GM20431 (cell line): Measurements from ENCODE around the gene NBEA.
"Not testable (repeated sequence)": the region's sequence is repeated elsewhere in the genome, so short reads cannot be mapped to it uniquely, and the experiment has no call there.

ENCODE experiments used
- in situ Hi-C: fragments of 300-500 bp; cut with MseI, MboI; formaldehyde crosslinking; loops from one replicate; pipeline ENCODE4 v1.15.0; 2020; ENCODE audit warnings: low sequenced_read_pairs; ENCODE audit not compliant: unreplicated experiment

Gene NBEA

DNA sequence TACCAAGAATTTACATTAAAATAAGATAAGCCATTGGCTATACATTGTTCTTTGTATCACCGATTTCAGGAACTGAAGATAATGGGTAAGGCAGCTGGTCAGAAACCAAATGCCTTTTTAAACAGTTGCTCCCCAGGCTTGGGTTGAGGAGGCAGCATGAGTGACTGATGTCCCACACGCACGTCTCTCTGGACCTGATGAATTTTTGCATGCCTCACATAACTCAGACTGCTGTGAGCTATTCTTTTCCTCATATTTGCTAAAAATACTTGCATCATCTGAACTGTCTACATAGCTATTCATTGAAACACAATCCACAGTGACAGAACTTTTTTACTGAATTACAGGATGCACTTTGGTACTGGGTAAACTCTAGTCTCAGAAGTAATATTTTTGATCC, 658.1 kb downstream of the NBEA start:
- in situ Hi-C loops, result no loop called here

DNA sequence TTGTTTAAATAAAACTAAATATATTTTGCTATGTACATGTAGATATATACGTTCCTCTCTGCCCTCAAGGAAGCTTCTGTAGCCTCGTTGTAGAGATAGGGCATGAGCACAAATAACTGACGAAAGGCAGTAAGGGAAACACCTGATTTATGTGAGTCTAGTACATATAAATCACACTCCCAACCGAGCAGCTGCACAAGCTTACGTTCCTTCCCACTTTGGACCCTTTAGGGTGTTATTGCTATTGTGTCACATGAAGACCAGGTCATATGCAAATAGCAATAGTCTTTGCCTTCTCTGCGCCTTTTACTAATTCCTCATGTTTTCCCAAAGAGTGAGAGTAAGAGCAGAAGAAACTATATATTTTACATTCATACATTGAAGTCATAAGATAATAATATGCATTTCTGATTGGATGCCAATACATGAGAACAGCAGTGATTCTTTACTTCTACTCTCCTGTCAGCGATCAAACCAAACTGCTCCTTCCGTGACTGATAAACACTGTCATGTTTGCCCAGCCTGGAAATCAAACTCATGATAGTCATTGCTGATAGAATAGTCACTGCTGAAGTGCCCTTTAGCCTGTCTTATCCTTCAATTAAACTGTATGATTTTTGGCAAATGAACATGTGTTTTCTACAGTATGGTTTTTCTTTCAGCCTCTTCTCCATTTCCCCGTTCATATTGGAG, 661.7 kb downstream of the NBEA start:
- in situ Hi-C loops, result no loop called here

DNA sequence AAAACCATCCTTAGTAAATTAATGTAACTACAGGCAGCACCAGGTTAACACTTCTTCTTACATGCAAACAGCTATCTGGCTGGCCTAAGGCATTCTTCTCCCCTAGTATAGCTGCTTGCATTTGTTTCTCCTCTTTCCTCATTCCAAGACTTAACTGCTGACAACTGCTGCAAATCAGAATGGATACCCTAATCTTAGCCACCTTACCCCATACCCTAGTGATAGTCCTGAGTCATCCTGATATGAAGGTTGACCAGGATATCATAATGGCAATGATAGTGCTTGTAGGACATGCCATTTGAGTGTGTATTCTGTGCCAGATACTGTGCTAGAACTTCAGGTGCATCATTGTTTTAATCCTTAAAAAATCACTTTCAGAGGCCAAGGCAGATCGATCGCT, 672.6 kb downstream of the NBEA start:
- in situ Hi-C loops, result no loop called here

DNA sequence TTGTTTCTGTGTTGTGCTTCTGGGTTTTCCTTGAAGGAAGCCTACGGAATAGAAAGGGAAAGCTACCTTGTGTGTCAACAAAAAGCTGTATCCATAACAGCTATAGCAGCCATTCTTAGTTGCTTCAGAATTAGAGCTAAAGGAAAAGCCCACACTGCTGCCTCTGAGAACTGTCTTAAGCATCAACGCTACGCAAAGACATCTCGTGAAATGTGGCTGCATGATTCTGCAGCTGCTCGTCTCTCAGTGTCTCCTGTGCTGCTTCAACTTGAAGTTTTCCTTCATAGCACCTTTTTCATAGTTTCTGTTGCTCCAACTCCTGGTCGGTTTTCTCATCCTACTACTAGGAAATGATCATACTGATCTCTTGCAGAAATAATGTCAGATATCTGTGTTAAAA, 675.4 kb downstream of the NBEA start:
- in situ Hi-C loops, result no loop called here

DNA sequence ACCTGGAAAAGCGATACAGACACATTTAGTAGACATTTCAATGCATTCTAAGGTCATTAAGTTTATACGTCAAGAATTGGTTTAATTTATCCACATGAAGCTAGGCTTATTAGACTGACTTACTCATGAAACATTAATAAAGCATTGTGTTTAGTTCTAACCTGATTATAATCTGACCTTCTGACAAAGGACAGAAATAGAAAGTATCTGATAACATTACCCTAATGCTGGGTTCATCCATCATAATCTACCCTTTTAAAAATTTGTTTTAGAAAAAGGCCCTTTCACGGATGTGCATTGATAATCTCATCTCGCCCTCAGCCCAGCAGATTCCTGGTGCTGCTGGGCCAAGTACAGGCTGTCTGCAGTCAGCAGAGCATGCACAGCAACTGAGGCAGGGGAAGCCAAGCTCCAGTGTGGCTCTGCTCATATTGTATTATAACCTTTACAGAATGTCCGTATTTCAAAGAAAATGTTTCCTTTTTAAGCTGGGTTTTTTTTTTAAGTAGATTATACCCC, 676.6 kb downstream of the NBEA start:
- in situ Hi-C loops, result no loop called here

DNA sequence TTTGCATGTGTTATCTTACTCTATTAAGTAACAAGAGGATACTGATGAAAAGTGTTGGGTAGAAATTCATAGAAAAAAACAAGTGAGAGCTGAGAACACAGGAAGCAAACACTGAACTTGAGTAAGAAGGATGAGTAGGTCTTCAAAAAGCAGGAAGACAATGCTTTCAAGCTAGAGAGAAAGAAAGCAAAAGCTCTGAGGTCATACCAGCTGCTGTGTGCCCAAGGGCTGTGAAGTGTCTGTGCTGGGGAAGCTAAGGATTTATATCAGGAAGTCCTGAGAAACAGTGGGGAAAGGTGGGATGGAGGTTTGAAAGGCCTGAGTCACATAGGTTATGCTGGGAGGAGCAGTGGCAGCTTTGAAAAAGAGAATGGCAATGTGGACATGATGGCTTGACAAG, 679.9 kb downstream of the NBEA start:
- in situ Hi-C loops, result no loop called here

DNA sequence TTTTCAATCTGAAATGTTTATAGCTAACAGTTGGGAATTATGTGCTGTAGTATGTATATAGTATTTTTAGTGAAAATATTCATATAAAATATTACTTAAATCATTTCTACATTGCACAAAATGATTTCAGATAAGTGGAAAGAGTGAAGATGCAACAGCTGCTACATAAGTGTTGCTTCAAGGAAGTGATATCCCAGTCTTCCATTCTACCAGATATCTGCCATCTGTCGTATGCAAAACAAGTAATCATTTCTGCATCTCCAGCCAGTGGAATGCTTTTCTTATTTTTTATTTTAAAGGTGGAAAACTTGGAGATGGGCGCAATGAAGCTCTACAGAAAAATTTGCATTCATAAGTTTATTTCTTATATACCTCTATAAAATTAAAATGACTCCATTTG, 687.0 kb downstream of the NBEA start:
- in situ Hi-C loops, result no loop called here

DNA sequence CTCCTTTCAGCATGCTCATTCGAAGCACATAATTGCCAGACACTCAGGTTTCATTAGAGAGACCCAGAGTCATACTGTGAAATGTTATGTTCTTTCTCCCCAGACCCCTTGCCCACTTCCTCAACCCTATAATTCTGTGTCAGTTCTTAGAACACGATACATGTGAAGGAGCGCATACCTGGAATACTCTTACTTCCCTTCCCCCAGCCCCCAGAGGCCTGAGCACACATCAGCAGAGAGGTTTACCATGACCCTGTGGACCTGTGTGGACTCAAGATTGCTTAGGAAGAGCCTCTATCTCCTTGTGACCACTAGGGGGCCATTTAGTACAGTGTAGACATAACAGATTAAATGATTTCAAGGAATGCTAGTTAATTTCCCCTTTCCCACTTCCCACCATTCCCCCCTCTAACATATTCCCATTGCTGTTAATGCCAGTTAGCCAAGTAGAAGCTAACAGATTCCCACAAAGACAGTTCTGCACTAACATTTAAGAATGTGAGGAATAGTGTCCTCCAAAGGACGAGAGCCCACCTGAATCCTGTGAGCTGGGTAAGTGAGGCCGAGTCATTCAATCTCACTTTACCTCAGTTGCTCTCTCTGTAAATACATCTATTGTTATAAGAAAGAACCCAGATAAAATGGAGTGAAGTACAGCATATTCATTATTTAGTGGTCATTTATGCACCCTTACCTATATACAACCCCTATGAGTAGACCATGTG, 688.6 kb downstream of the NBEA start:
- in situ Hi-C loops, result no loop called here

DNA sequence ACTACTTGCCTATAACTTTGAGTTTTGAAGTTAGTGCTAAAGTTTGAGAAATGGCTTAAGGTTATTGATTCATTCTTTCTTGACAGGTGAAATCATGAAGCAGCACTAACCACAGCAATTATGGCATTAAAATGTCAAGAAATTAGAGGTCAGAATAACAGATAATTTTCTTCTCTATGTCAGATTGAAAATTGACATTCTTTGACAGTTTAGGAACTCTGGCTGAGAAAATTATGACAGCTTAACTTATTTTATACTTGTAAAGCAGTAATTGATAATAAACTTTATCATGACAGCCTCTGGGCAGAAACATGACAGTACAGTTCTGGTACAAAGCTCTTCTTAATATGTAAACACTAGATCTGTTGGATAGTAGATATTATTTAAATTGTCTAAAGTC, 689.6 kb downstream of the NBEA start:
- in situ Hi-C loops, result no loop called here

DNA sequence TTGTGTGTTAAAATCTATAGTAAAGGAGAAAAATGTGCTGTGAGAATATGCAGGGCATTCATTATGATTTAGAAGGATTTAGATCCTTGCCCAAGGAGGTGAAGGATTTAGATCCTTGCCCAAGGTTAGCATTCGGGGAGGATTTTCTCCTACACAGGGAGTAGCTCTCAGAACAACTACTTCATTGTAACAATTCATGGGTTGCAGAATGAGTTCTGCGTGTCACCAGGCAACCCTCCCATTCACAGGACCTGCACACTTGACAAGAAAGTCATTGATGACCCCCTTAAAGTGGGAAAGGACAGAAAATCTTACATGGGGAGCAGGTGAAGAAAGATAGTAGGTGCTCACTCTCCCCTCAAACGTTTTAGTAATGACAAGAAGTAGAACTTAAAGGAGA, 701.6 kb downstream of the NBEA start:
- in situ Hi-C loops, result no loop called here

DNA sequence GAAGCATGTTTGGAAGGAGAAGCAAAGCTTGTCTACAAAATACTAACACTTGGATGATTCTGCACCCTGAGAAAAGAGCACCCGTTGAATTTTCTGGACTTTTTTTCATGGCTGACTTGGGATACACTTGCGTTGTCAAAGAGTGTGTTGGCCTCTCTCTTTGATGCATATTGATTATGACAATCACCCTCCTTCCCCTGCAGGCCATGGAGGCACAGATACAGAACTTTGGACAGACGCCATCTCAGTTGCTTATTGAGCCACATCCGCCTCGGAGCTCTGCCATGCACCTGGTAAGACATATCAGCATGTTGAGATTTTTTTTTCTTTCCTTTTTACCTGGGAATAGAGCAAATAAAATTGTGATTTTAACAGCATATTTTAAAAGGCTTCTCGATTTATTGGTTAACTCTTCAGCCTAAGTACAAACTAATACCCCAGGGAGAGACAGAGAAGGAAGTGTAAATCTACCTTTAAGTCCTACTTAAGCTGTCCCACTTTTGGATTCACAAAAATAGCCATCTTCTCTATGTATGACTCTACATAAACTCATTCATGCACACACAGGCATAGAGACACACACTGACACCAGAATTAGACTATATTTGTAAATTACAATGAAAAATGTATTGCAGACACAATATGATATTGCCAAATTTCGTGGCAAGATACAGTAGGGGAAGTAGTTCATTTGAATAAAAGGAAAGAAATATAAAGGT, 704.1 kb downstream of the NBEA start:
- in situ Hi-C loops, result no loop called here

DNA sequence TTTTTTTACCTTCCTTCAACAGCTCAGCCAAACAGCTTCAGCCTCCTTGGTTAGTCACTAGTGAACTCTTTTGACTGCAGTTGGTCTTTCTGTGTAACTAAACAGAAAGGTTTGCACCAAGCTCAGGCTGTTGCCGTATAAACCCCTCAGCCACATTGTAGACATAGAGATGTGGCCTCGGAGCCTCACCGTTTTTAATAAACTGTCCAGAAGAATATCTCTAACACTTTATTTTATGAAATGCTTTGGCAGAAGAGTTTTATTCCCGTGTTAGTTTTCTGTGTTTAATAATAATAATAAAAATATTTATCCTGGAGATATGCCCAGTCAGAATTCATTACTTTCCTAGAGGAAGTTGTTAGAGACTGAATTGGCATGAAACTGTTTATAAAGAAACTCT, 706.1 kb downstream of the NBEA start:
- in situ Hi-C loops, result no loop called here

DNA sequence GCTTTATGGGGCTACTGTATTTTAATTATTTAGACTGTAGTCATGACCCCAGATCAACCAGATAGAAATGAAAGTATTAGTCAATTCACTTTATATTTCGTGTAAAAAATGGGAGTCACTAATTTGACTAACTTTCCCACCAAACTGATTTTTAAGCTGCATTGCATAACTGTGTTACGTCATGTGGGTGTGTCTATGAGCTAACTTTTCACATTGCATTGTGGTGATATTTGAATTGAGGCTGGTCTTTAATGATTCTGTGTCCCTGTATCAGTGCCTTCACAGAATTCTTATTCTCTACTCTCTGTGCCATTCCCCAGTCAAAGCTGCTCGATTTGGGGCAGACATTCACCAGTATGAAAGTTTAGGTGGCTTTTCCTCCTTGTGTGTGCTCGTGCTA, 707.1 kb downstream of the NBEA start:
- in situ Hi-C loops, result no loop called here

DNA sequence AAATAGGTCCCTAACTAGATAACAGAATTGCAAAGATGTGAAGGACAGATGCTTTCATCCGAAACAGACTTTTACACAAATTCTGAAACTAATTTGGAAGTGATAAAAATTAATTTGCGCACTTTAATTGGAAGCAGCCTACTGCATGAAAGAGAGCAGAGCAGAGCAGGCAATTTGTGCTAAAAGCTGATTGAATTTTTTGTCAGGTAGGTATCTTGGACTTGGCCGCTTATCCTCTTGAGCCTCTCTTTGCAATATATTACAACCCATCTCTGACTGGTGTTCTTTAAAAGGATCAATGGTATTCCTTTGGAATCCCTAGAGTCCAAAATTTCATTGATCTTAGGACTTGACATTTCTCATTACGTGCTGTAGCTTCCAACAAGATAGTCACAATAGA, 717.7 kb downstream of the NBEA start:
- in situ Hi-C loops, result no loop called here

DNA sequence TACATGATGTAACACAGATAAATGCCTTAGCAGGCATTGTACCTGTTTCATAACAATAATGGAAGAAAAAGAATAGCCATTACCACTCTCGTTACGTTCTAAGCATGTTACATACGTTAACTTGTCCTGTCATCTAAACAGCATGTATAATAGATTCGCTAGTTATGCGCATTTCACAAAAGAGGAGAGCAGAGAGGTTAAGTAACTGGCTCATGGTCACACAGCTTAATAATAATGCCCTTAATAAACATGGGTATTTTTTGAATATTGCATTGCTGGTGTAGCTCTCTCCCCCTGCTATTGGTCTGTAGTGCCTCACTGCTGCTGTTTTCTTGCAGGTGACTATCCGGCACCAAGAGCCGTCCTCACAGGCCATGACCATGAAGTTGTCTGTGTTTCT, 722.7 kb downstream of the NBEA start:
- in situ Hi-C loops, result no loop called here

DNA sequence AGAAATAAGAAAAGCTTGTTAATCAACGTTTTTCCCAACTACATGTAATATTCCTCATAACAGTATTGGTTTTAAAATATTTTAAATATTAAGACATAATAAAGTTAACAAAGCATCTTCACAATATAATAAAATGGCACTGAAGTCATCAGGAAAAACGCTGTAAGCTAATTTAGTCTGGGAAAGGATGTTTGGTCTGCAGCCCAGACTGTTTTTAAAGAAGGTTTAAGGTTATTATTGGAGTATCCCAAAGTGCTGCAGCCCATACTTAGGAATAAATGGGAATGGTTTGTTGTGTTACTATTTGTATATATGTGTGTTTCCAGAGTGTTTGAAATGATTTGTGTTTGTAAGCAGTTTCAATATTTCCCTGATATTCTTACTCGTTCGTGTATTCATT, 727.3 kb downstream of the NBEA start:
- in situ Hi-C loops, result no loop called here

DNA sequence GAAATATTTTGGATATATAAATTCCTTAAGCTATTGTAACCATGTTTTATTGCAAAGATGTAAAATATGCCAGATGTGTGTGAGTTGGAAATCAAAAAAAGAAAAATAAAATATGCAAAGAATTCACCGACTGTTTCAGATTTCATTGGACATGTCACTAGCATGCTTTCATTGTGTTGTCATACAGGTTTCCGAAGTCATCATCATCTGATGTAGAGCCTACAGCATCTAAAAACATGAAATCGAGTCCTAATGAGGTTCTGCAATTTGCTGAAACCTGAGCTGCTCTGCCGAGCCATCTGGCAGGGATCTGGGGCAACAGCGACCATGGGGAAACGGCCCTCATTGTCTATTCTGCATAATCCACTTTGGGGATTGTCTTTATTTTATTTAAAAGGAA, 730.5 kb downstream of the NBEA start:
- in situ Hi-C loops, result no loop called here

DNA sequence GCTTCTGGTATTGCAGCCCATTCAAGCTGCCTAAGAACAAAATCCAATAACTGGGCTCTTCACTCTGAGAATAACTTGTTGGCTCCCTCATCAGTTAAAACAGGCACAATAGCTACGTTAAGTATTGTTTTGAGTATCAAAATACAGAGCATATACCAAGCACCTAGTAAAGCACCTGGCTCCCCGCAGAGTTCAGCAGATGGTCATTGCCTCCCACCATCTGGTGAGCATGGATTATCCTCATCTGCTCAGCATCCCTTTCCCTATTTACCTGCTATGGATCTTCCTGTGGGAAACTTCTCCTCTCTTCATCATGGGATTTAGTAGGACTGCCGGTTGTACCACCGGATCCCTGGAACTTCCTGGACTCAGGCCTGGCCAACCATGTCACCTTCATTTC, 733.6 kb downstream of the NBEA start:
- in situ Hi-C loops, result no loop called here

DNA sequence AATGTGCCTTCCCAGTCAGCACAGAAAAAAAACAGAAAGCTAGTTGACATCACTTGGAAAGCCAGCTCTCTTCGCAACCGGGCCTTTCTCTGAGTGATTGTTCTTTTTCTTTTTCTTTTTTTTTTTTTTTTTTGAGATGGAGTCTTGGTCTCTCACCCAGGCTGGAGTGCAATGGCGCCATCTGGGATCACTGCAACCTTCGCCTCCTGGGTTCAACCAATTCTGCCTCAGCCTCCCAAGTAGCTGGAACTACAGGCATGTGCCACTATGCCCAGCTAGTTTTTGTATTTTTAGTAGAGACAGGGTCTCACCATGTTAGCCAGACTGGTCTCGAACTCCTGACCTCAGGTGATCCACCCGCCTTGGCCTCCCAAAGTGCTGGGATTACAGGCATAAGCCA, 735.8 kb downstream of the NBEA start:
- in situ Hi-C loops, result not testable (repeated sequence)

DNA sequence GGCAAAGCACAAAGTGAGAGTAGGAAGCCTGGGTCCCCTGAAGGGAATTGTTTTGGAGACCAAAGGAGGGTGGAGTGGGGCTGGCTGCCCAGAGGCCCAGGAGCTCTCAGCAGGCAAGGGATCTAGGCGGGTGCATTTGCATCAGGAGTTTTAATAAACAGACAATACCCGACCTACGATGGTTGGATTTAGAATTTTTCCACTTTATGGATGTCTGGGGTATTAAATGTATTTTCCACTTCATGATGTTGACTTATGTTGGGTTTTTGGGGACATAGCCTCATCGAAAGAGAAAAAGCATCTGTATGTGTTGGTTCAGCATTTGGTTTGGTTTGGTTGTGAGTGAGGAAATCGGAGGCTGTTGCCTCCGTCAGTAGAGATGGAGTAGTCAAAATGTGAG, 739.6 kb downstream of the NBEA start:
- in situ Hi-C loops, result no loop called here

DNA sequence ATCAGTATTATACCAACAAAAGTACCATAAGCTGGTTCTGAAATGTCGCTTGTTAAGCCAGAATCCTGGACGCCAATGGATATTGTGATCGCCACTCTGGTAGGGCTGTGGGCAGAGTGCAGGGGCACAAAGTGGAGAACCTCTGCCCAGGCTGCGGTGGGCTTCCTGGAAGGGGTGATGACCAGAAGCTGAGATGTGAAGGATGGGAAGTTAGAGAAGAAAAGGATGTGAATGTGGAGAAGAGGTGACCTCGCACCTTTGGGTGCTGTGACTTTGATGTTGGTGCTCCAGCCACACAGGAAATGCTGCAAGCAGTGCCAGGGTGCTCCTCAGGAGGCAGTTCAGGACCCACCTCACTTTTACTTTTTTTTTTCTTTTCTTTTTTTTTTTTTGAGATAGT, 742.4 kb downstream of the NBEA start:
- in situ Hi-C loops, result no loop called here
